Caco-2 (cell line): Measurements from ENCODE around the gene KIAA1671. TPM values are rescaled to one million over a fixed set of nuclear protein-coding genes. Genes with fewer than 3 reads are reported as not detected.

Experiments
- BruUV-seq: library from RNA; stranded (reverse); fragments of 400-500 nt; replicated peaks from 2 replicates; lab custom pipeline; 2021; lab: Mats Ljungman, UMichigan
- CTCF ChIA-PET: fragments of 300-600 bp; sonication (Branson Sonifier 250); formaldehyde crosslinking; loops from one replicate; lab custom pipeline; 2022; ENCODE audit warnings: antibody characterized with exemption; lab: Charles Lee
- POLR2A ChIA-PET: fragments of 300-600 bp; sonication (Branson Sonifier 250); formaldehyde crosslinking; loops from one replicate; lab custom pipeline; 2022; ENCODE audit warnings: antibody characterized with exemption; lab: Charles Lee
- DNase-seq, 2 experiments: peaks; one replicate each; pipeline versions ENCODE4 v3.0.0 to v3.0.0-alpha.2; 2020 to 2022
- H3K27me3 ChIP-seq: replicated peaks from 2 replicates; pipeline ENCODE4 v1.6.0; 2011; ENCODE audit warnings: low read length; ENCODE audit not compliant: control insufficient read depth, insufficient read depth
- H3K36me3 ChIP-seq: 2 replicates; pipeline ENCODE4 v1.5.1; 2011; ENCODE audit warnings: low read length; ENCODE audit not compliant: control insufficient read depth, insufficient read depth
- H3K4me1 ChIP-seq: fragments of 250-450 bp; sonication (Bioruptor Pico); 2 replicates; pipeline ENCODE4 v1.5.1; 2020; ENCODE audit warnings: mild to moderate bottlenecking
- H3K4me3 ChIP-seq: 2 replicates; pipeline ENCODE4 v1.5.1; 2011; ENCODE audit warnings: low read depth, mild to moderate bottlenecking, control low read depth, low read length
- H3K9me3 ChIP-seq: fragments of 250-450 bp; sonication (Bioruptor Pico); 2 replicates; pipeline ENCODE4 v1.5.1; 2020; ENCODE audit warnings: mild to moderate bottlenecking, moderate library complexity
- H3K27ac Mint-ChIP-seq: one replicate; pipeline ENCODE4 v1.8.0; 2022; ENCODE audit warnings: mixed read lengths; ENCODE audit not compliant: unreplicated experiment
- H3K27me3 Mint-ChIP-seq: one replicate; pipeline ENCODE4 v1.8.0; 2022; ENCODE audit warnings: mixed read lengths; ENCODE audit not compliant: insufficient read depth, unreplicated experiment
- H3K36me3 Mint-ChIP-seq: one replicate; pipeline ENCODE4 v1.8.0; 2022; ENCODE audit warnings: mild to moderate bottlenecking, mixed read lengths; ENCODE audit not compliant: insufficient read depth, unreplicated experiment
- H3K4me1 Mint-ChIP-seq: one replicate; pipeline ENCODE4 v1.8.0; 2022; ENCODE audit warnings: low read depth, mixed read lengths; ENCODE audit not compliant: unreplicated experiment
- H3K4me3 Mint-ChIP-seq: one replicate; pipeline ENCODE4 v1.8.0; 2022; ENCODE audit warnings: mild to moderate bottlenecking, moderate library complexity, mixed read lengths; ENCODE audit not compliant: unreplicated experiment
- H3K9me3 Mint-ChIP-seq: one replicate; pipeline ENCODE4 v1.8.0; 2022; ENCODE audit warnings: mixed read lengths; ENCODE audit not compliant: unreplicated experiment
- intact Hi-C: fragments of 100-400 bp; cut with micrococcal nuclease; formaldehyde crosslinking; loops from one replicate; pipeline ENCODE4 v1.10.0; 2022; ENCODE audit not compliant: unreplicated experiment
- total RNA-seq: library from RNA; stranded (reverse); gene quantifications from 2 replicates; pipeline ENCODE4 v1.2.3, GENCODE V29; 2022
- TF ChIP-seq, protein P1 (sequence below), 2 experiments: fragments of 200-600 bp in 1 of 2; IDR thresholded peaks; 1 replicate in 1 of 2; 2 replicates in 1 of 2; pipeline versions ENCODE4 v1.5.1 to v1.8.0; 2011 to 2022; ENCODE audit warnings: antibody characterized with exemption in 1 of 2, control low read depth in 1 of 2, inconsistent platforms in 1 of 2, low read depth in 1 of 2, low read length in 1 of 2, mild to moderate bottlenecking in 1 of 2, moderate library complexity in 1 of 2; ENCODE audit not compliant: insufficient read depth in 1 of 2, severe bottlenecking in 1 of 2, unreplicated experiment in 1 of 2

Gene KIAA1671
- total RNA-seq, 1 experiment from 2014 or later, result 28.6 TPM

DNA sequence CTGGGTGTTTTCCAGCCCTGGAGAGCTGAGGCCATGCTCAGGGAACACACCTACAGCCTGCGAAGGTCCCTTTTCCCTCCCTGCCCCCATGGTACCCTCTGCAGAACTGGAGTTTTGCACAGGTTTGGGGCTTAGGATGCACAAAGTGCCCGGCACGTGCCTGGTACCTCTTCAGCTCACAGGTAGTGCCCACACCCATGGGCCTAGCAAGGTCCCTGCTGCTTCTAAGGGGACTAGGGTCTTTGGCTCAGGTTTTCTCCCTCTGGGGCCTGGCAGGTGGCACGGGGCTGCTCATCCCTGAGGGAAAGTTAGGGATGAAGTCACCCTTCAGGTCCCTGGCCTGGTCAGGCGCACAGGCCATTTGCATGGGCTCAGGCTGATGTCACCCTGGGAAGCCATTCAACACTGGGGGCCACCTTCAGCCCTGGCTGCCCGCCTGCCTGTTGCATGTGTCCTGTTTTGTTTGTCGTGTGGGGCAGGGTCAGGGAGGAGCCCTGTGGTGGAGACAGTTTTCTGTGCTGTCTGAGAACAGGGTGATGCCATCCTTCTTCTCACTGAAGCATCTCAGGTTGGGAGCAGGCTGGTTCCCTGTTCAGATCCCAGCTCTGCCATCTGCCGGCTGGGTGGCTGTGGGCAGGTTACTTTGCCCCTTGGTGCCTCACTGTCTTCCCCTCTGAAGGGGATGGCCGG lies 178.8 kb downstream of the KIAA1671 start:
- no peak for DNase-seq
- Mint-ChIP-seq H3K27me3 (no peaks in the 10 kb centered on the region), H3K27ac (no peak overlapping the region), H3K36me3 (no peaks in the 10 kb centered on the region), H3K4me1 (no peaks in the 10 kb centered on the region), H3K9me3 (no peaks in the 10 kb centered on the region), H3K4me3 (no peak overlapping the region)
- BruUV-seq, result no TSS peak
- POLR2A ChIA-PET, result no interaction called here
- CTCF ChIA-PET, result no interaction called here
- Histone ChIP-seq H3K4me1 (no peaks in the 10 kb centered on the region), H3K4me3 (no peak overlapping the region), H3K9me3 (no peaks in the 10 kb centered on the region), H3K36me3 (no peaks in the 10 kb centered on the region), H3K27me3 (no peaks in the 10 kb centered on the region)
- intact Hi-C loops, result no loop called here
- TF ChIP-seq, protein P1, sequence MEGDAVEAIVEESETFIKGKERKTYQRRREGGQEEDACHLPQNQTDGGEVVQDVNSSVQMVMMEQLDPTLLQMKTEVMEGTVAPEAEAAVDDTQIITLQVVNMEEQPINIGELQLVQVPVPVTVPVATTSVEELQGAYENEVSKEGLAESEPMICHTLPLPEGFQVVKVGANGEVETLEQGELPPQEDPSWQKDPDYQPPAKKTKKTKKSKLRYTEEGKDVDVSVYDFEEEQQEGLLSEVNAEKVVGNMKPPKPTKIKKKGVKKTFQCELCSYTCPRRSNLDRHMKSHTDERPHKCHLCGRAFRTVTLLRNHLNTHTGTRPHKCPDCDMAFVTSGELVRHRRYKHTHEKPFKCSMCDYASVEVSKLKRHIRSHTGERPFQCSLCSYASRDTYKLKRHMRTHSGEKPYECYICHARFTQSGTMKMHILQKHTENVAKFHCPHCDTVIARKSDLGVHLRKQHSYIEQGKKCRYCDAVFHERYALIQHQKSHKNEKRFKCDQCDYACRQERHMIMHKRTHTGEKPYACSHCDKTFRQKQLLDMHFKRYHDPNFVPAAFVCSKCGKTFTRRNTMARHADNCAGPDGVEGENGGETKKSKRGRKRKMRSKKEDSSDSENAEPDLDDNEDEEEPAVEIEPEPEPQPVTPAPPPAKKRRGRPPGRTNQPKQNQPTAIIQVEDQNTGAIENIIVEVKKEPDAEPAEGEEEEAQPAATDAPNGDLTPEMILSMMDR (IDR thresholded peaks at IDR 0.05; ENCODE audit: insufficient read depth in 1 of 2, low read depth in 1 of 2, low read length in 1 of 2, severe bottlenecking in 1 of 2, unreplicated experiment in 1 of 2), result no peak

DNA sequence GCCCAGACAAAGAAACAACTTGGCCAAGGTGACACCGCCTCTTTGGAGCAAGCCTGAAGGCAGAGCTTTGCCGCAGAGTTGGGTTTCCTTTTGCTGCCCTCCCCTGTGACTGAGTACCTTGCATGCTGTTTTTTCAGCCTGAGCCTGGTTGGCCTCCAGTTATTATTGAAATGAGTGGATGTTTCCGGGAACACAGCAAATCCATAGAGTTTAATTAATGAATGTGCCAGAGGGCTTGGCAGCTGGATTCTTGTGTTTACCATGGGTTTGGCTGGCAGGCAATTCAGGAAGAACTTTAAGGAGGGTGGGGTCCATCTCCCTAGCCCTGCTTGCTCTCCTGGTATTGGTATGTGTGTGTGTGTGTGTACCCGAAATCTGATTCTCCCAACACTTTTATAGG lies 181.5 kb downstream of the KIAA1671 start:
- BruUV-seq, result no TSS peak
- Mint-ChIP-seq H3K9me3 (no peaks in the 10 kb centered on the region), H3K27ac (no peak overlapping the region), H3K36me3 (no peaks in the 10 kb centered on the region), H3K4me1 (no peaks in the 10 kb centered on the region), H3K27me3 (no peaks in the 10 kb centered on the region), H3K4me3 (no peak overlapping the region)
- intact Hi-C loops, result no loop called here
- H3K4me3 ChIP-seq, result no peak overlapping the region
- no peaks in the 10 kb centered on the region for H3K36me3 ChIP-seq
- POLR2A ChIA-PET, result no interaction called here
- H3K9me3 ChIP-seq, result no peaks in the 10 kb centered on the region
- TF ChIP-seq, protein P1 (IDR thresholded peaks at IDR 0.05; ENCODE audit: insufficient read depth in 1 of 2, low read depth in 1 of 2, low read length in 1 of 2, severe bottlenecking in 1 of 2, unreplicated experiment in 1 of 2), result no peak
- CTCF ChIA-PET, result no interaction called here
- no peaks in the 10 kb centered on the region for H3K27me3 ChIP-seq
- DNase-seq, result no peak
- H3K4me1 ChIP-seq, result no peaks in the 10 kb centered on the region

DNA sequence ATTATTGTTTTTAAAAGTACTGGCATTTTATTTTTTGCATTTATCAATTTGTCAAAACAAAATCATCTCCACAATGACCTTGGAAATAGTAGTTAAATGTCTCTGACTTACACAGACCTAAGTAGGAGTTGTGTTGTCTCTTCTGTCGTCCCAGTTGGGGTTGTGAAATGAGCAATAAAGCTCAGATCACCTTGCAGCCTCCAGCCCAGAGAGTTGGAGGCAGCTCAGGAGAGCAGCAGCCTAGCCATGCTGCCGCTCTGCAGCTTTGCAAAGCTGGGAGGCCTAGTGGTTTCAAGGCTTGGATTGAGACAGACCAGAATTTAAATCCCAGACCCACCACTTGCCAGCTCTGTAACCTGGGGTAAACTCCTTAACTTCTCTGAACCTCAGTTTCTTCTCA lies 181.9 kb downstream of the KIAA1671 start:
- Mint-ChIP-seq H3K9me3 (no peaks in the 10 kb centered on the region), H3K4me3 (no peak overlapping the region), H3K27ac (no peak overlapping the region), H3K27me3 (no peaks in the 10 kb centered on the region), H3K4me1 (no peaks in the 10 kb centered on the region), H3K36me3 (peaks cover 2% of the 10 kb centered on the region)
- POLR2A ChIA-PET, result no interaction called here
- Histone ChIP-seq H3K36me3 (no peaks in the 10 kb centered on the region), H3K4me1 (no peaks in the 10 kb centered on the region), H3K27me3 (no peaks in the 10 kb centered on the region), H3K4me3 (no peak overlapping the region), H3K9me3 (no peaks in the 10 kb centered on the region)
- intact Hi-C loops, result no loop called here
- TF ChIP-seq, protein P1 (IDR thresholded peaks at IDR 0.05; ENCODE audit: insufficient read depth in 1 of 2, low read depth in 1 of 2, low read length in 1 of 2, severe bottlenecking in 1 of 2, unreplicated experiment in 1 of 2), result no peak
- no peak for DNase-seq
- CTCF ChIA-PET, result no interaction called here
- BruUV-seq, result no TSS peak
